ENCODE measurements around the gene DNAH10.

Gene DNAH10

GRCh38 chr12:123813349-123813748 is 51.2 kb downstream of the DNAH10 start:
- no peak overlapping the region for H3K23ac ChIP-seq (ENCODE audit: low read depth, low read length, poor library complexity)
- no peak overlapping the region for H3K4ac ChIP-seq (ENCODE audit: low read length)
- no peak overlapping the region for H2BK12ac ChIP-seq (ENCODE audit: low read length)
- H4K8ac ChIP-seq (ENCODE audit: low read depth, low read length) = no peak overlapping the region
- peaks cover 6 to 9% of the 10 kb centered on the region in 2 donors for H3K9me3 ChIP-seq (replicated peaks in 1 of 2; ENCODE audit: control insufficient read depth in 2 of 2, insufficient read depth in 1 of 2, low read depth in 1 of 2, low read length in 2 of 2)
- no peak overlapping the region for H2BK120ac ChIP-seq (ENCODE audit: low read depth, low read length)
- H3K4me1 ChIP-seq (ENCODE audit: control insufficient read depth in 2 of 2, insufficient read depth in 1 of 2, low read depth in 1 of 2, low read length in 2 of 2) = no peaks in the 10 kb centered on the region
- H3K36me3 ChIP-seq (replicated peaks in 1 of 2; ENCODE audit: control insufficient read depth in 2 of 2, insufficient read depth in 2 of 2, low read length in 2 of 2) = no peaks in the 10 kb centered on the region
- no peak overlapping the region for H4K91ac ChIP-seq (ENCODE audit: low read depth, low read length, poor library complexity)
- H2AK5ac ChIP-seq (ENCODE audit: low read depth, low read length) = no peak overlapping the region
- H3K27ac ChIP-seq (replicated peaks; ENCODE audit: low read length) = no peak overlapping the region
- no peaks in the 10 kb centered on the region for H3K27me3 ChIP-seq (ENCODE audit: control insufficient read depth in 3 of 3, insufficient read depth in 3 of 3, low read depth in 1 of 3, low read length in 3 of 3)
- no peak overlapping the region for H3K18ac ChIP-seq (ENCODE audit: low read length)
- no peak overlapping the region for H3K4me2 ChIP-seq (ENCODE audit: insufficient read depth, low read length, poor library complexity, severe bottlenecking)
- H2BK5ac ChIP-seq (ENCODE audit: low read length) = no peak overlapping the region
- H2BK15ac ChIP-seq (ENCODE audit: low read length) = no peak overlapping the region
- WGBS, 2 donors (ENCODE audit: extremely low coverage in 2 of 2, insufficient read length in 2 of 2, insufficient replicate concordance in 1 of 2) = no CpG with 5 or more reads among the region's 7 CpGs
- DNase-seq (ENCODE audit: low spot score) = no peak
- H3K4me3 ChIP-seq (ENCODE audit: low read length in 2 of 2) = no peak overlapping the region
- H3K9ac ChIP-seq (ENCODE audit: low read depth, low read length, poor library complexity) = no peak overlapping the region
- H3K79me1 ChIP-seq (ENCODE audit: low read depth, low read length) = no peaks in the 10 kb centered on the region
- H3K14ac ChIP-seq (ENCODE audit: low read length) = no peak overlapping the region
- no peak overlapping the region for H2AFZ ChIP-seq (ENCODE audit: low read length)

GRCh38 chr12:123815968-123816367 is 53.9 kb downstream of the DNAH10 start:
- H3K9me3 ChIP-seq (replicated peaks in 1 of 2; ENCODE audit: control insufficient read depth in 2 of 2, insufficient read depth in 1 of 2, low read depth in 1 of 2, low read length in 2 of 2) = peaks cover 6 to 9% of the 10 kb centered on the region in 2 donors
- no peak overlapping the region for H2BK12ac ChIP-seq (ENCODE audit: low read length)
- H2BK120ac ChIP-seq (ENCODE audit: low read depth, low read length) = no peak overlapping the region
- no peaks in the 10 kb centered on the region for H3K36me3 ChIP-seq (replicated peaks in 1 of 2; ENCODE audit: control insufficient read depth in 2 of 2, insufficient read depth in 2 of 2, low read length in 2 of 2)
- no peak overlapping the region for H2BK5ac ChIP-seq (ENCODE audit: low read length)
- no peak overlapping the region for H3K4me2 ChIP-seq (ENCODE audit: insufficient read depth, low read length, poor library complexity, severe bottlenecking)
- no peak overlapping the region for H3K4ac ChIP-seq (ENCODE audit: low read length)
- no peaks in the 10 kb centered on the region for H3K4me1 ChIP-seq (ENCODE audit: control insufficient read depth in 2 of 2, insufficient read depth in 1 of 2, low read depth in 1 of 2, low read length in 2 of 2)
- no peak overlapping the region for H3K4me3 ChIP-seq (ENCODE audit: low read length in 2 of 2)
- H2BK15ac ChIP-seq (ENCODE audit: low read length) = no peak overlapping the region
- WGBS, 2 donors (ENCODE audit: extremely low coverage in 2 of 2, insufficient read length in 2 of 2, insufficient replicate concordance in 1 of 2) = no CpG with 5 or more reads among the region's 2 CpGs
- H2AK5ac ChIP-seq (ENCODE audit: low read depth, low read length) = no peak overlapping the region
- no peak overlapping the region for H3K23ac ChIP-seq (ENCODE audit: low read depth, low read length, poor library complexity)
- H4K8ac ChIP-seq (ENCODE audit: low read depth, low read length) = no peak overlapping the region
- no peaks in the 10 kb centered on the region for H3K79me1 ChIP-seq (ENCODE audit: low read depth, low read length)
- no peaks in the 10 kb centered on the region for H3K27me3 ChIP-seq (ENCODE audit: control insufficient read depth in 3 of 3, insufficient read depth in 3 of 3, low read depth in 1 of 3, low read length in 3 of 3)
- no peak overlapping the region for H3K18ac ChIP-seq (ENCODE audit: low read length)
- DNase-seq (ENCODE audit: low spot score) = no peak
- H2AFZ ChIP-seq (ENCODE audit: low read length) = no peak overlapping the region
- no peak overlapping the region for H3K9ac ChIP-seq (ENCODE audit: low read depth, low read length, poor library complexity)
- H3K14ac ChIP-seq (ENCODE audit: low read length) = no peak overlapping the region
- H3K27ac ChIP-seq (replicated peaks; ENCODE audit: low read length) = no peak overlapping the region
- H4K91ac ChIP-seq (ENCODE audit: low read depth, low read length, poor library complexity) = no peak overlapping the region

- Histone ChIP-seq H3K9me3 (replicated peaks in 1 of 2; ENCODE audit: control insufficient read depth in 2 of 2, insufficient read depth in 1 of 2, low read depth in 1 of 2, low read length in 2 of 2) (peaks cover 6 to 9% of the 10 kb centered on the region in 2 donors), H2AK5ac (ENCODE audit: low read depth, low read length) (no peak overlapping the region), H4K91ac (ENCODE audit: low read depth, low read length, poor library complexity) (no peak overlapping the region), H2BK5ac (ENCODE audit: low read length) (no peak overlapping the region), H3K4me2 (ENCODE audit: insufficient read depth, low read length, poor library complexity, severe bottlenecking) (no peak overlapping the region), H2BK15ac (ENCODE audit: low read length) (no peak overlapping the region), H2BK12ac (ENCODE audit: low read length) (no peak overlapping the region), H3K23ac (ENCODE audit: low read depth, low read length, poor library complexity) (no peak overlapping the region), H2BK120ac (ENCODE audit: low read depth, low read length) (no peak overlapping the region), H2AFZ (ENCODE audit: low read length) (no peak overlapping the region), H3K36me3 (replicated peaks in 1 of 2; ENCODE audit: control insufficient read depth in 2 of 2, insufficient read depth in 2 of 2, low read length in 2 of 2) (no peaks in the 10 kb centered on the region), H3K27me3 (ENCODE audit: control insufficient read depth in 3 of 3, insufficient read depth in 3 of 3, low read depth in 1 of 3, low read length in 3 of 3) (no peaks in the 10 kb centered on the region), H3K4me3 (ENCODE audit: low read length in 2 of 2) (no peak overlapping the region), H3K79me1 (ENCODE audit: low read depth, low read length) (no peaks in the 10 kb centered on the region), H3K14ac (ENCODE audit: low read length) (no peak overlapping the region), H3K18ac (ENCODE audit: low read length) (no peak overlapping the region), H3K27ac (replicated peaks; ENCODE audit: low read length) (no peak overlapping the region), H3K9ac (ENCODE audit: low read depth, low read length, poor library complexity) (no peak overlapping the region), H3K4me1 (ENCODE audit: control insufficient read depth in 2 of 2, insufficient read depth in 1 of 2, low read depth in 1 of 2, low read length in 2 of 2) (no peaks in the 10 kb centered on the region), H4K8ac (ENCODE audit: low read depth, low read length) (no peak overlapping the region), H3K4ac (ENCODE audit: low read length) (no peak overlapping the region)
- WGBS, 2 donors (ENCODE audit: extremely low coverage in 2 of 2, insufficient read length in 2 of 2, insufficient replicate concordance in 1 of 2) = no CpG with 5 or more reads among the region's 4 CpGs
- no peak for DNase-seq (ENCODE audit: low spot score)
Measured at GRCh38 chr12:123816896-123817537, 54.9 kb downstream of the DNAH10 start.

GRCh38 chr12:123822804-123823203 is 60.7 kb downstream of the DNAH10 start:
- H3K27ac ChIP-seq (replicated peaks; ENCODE audit: low read length) = no peak overlapping the region
- no peak overlapping the region for H3K4me2 ChIP-seq (ENCODE audit: insufficient read depth, low read length, poor library complexity, severe bottlenecking)
- no peak overlapping the region for H2BK5ac ChIP-seq (ENCODE audit: low read length)
- H3K27me3 ChIP-seq (ENCODE audit: control insufficient read depth in 3 of 3, insufficient read depth in 3 of 3, low read depth in 1 of 3, low read length in 3 of 3) = no peaks in the 10 kb centered on the region
- H4K91ac ChIP-seq (ENCODE audit: low read depth, low read length, poor library complexity) = no peak overlapping the region
- peaks cover 4 to 11% of the 10 kb centered on the region in 2 donors for H3K9me3 ChIP-seq (replicated peaks in 1 of 2; ENCODE audit: control insufficient read depth in 2 of 2, insufficient read depth in 1 of 2, low read depth in 1 of 2, low read length in 2 of 2)
- H3K18ac ChIP-seq (ENCODE audit: low read length) = peak overlapping the region; percentile 2
- peak overlapping the region; percentile 48 for H3K23ac ChIP-seq (ENCODE audit: low read depth, low read length, poor library complexity)
- H2BK12ac ChIP-seq (ENCODE audit: low read length) = no peak overlapping the region
- no peak overlapping the region for H3K9ac ChIP-seq (ENCODE audit: low read depth, low read length, poor library complexity)
- H3K4me1 ChIP-seq (ENCODE audit: control insufficient read depth in 2 of 2, insufficient read depth in 1 of 2, low read depth in 1 of 2, low read length in 2 of 2) = no peaks in the 10 kb centered on the region
- no peak overlapping the region for H3K4ac ChIP-seq (ENCODE audit: low read length)
- no peak overlapping the region for H2BK15ac ChIP-seq (ENCODE audit: low read length)
- no peak overlapping the region for H3K14ac ChIP-seq (ENCODE audit: low read length)
- H2BK120ac ChIP-seq (ENCODE audit: low read depth, low read length) = no peak overlapping the region
- no peak for DNase-seq (ENCODE audit: low spot score)
- H3K36me3 ChIP-seq (replicated peaks in 1 of 2; ENCODE audit: control insufficient read depth in 2 of 2, insufficient read depth in 2 of 2, low read length in 2 of 2) = no peaks in the 10 kb centered on the region
- no peak overlapping the region for H4K8ac ChIP-seq (ENCODE audit: low read depth, low read length)
- H3K79me1 ChIP-seq (ENCODE audit: low read depth, low read length) = no peaks in the 10 kb centered on the region
- H2AFZ ChIP-seq (ENCODE audit: low read length) = no peak overlapping the region
- no peak overlapping the region for H2AK5ac ChIP-seq (ENCODE audit: low read depth, low read length)
- WGBS, 2 donors (ENCODE audit: extremely low coverage in 2 of 2, insufficient read length in 2 of 2, insufficient replicate concordance in 1 of 2) = no CpG with 5 or more reads among the region's 6 CpGs
- no peak overlapping the region for H3K4me3 ChIP-seq (ENCODE audit: low read length in 2 of 2)

Data from neuronal stem cell (in vitro differentiated cells).